ENCODE data around the gene GSTCD.
"Not testable (repeated sequence)": the region's sequence is repeated elsewhere in the genome, so short reads cannot be mapped to it uniquely, and the experiment has no call there.

The GSTCD gene

DNA sequence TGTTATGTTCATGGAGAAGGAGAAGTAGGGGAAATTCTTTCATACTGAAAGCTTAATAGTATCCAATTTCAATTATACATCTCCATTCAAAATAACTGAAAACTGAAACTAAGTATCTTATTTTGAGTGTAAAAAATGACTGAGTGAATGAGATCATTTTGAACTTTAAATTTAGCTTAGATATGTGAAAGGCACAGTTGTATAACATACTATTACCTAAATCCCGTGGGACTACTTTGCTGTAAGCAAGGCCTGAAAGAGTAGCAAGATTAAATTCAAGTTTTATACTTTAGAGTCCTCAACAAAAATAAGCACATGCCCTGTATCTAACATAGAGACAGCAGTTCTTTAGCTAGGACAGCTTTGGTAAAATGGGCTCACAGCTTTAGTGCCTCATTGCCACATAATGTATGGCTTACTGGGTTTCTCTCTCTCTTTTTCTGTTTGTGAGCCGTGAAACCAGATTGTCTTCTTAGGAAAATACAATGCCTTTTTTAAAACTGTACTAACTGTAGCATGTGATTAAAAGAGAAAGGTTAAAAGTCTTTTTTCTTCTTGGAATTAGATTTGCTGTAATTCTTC is 43.2 kb downstream of the GSTCD start:
- DNase-seq (ENCODE audit: low read depth) = no peak
- TF ChIP-seq, protein P1, sequence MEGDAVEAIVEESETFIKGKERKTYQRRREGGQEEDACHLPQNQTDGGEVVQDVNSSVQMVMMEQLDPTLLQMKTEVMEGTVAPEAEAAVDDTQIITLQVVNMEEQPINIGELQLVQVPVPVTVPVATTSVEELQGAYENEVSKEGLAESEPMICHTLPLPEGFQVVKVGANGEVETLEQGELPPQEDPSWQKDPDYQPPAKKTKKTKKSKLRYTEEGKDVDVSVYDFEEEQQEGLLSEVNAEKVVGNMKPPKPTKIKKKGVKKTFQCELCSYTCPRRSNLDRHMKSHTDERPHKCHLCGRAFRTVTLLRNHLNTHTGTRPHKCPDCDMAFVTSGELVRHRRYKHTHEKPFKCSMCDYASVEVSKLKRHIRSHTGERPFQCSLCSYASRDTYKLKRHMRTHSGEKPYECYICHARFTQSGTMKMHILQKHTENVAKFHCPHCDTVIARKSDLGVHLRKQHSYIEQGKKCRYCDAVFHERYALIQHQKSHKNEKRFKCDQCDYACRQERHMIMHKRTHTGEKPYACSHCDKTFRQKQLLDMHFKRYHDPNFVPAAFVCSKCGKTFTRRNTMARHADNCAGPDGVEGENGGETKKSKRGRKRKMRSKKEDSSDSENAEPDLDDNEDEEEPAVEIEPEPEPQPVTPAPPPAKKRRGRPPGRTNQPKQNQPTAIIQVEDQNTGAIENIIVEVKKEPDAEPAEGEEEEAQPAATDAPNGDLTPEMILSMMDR (conservative IDR thresholded peaks at IDR 0.05; ENCODE audit: low read depth, low read length) = no peak
- no peak overlapping the region for H3K4me3 ChIP-seq (ENCODE audit: low read length)

DNA sequence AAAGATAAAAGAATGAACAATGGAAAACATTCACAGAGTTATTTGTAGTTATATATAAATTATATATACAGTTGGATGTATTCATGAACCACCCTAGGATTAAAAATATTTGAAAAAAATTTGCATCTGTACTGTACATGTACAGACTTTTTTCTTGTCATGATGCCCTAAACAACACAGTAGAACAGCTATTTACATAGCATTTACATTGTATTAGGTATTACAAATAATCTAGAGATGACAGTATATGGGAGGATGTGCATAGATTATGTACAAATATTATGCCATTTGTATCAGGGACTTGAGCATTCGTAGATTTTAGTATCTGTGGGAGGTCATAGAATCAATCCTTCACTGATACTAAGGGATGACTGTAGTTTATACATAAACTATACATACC is 44.8 kb downstream of the GSTCD start:
- no peak for DNase-seq (ENCODE audit: low read depth)
- H3K4me3 ChIP-seq (ENCODE audit: low read length) = no peak overlapping the region
- TF ChIP-seq, protein P1 (conservative IDR thresholded peaks at IDR 0.05; ENCODE audit: low read depth, low read length) = no peak

DNA sequence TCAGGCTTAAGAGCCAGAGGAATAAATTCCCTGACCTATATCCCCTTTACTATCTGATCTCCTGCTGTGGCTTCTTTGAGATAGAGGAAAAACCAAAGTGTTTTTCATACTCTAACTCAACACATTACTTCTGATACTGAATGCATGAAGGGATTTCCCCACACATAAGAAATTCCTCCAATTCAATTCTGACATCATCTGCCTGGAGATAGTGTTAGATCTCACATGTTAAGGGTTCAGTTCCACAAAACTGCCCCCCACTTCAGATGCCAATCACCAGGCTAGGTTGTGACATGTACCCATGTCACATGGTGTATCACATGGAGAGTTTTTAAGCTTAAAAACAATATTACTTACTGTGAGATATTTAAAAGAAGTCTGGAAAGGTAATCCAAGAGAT is 46.8 kb downstream of the GSTCD start:
- no peak overlapping the region for H3K4me3 ChIP-seq (ENCODE audit: low read length)
- TF ChIP-seq, protein P1 (conservative IDR thresholded peaks at IDR 0.05; ENCODE audit: low read depth, low read length) = no peak
- no peak for DNase-seq (ENCODE audit: low read depth)

DNA sequence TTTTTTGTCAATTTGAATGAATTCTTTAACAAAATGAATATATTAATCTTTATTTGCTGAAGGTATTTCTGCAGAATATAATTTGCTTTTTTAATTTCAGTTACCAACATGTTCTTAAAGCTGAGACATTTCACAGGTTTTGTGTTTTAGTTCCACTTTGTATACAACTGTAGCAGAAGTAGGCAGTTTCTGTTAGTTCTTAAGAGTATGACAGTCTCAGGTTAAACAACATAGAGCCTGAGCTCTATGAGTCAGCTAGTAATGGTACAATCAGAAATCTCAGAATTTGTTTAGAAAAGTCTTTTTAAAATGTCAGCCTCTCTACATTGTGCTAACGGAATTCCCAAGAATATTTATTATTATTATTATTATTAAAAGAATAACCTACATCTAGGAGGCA is 50.4 kb downstream of the GSTCD start:
- DNase-seq (ENCODE audit: low read depth) = no peak
- TF ChIP-seq, protein P1 (conservative IDR thresholded peaks at IDR 0.05; ENCODE audit: low read depth, low read length) = no peak

DNA sequence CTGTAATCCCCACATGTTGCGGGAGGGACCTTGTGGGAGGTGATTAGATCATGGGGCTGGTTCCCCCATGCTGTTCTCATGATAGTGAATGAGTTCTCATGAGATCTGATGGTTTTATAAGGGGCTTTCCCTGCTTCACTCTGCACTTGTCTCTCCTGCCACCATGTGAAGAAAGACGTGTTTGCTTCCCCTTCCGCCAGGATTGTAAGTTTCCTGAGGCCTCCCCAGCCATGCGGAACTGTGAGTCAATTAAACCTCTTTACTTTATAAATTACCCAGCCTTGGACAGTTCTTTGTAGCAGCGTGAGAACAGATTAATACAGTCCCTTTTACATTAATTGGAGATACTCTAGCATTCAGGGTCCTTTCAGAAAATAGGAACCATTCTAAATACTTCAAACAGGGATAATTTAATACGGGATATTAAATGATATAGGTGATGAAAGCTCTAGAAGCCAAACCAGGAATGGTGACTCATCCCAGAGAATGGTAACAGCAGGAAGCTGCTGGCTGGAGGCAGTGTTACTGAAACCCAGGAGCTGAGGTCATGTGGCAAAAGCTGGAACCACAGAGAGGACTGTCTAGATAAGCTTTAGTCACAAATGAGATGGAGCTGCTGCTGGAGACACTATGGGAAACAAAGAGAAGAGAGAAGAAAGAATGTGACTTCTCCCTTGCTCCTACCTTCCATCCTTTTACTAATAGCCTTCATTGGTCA is 57.3 kb downstream of the GSTCD start:
- TF ChIP-seq, protein P1 (conservative IDR thresholded peaks at IDR 0.05; ENCODE audit: low read depth, low read length) = no peak
- H3K4me3 ChIP-seq (ENCODE audit: low read length) = no peak overlapping the region
- peak; percentile 45 for DNase-seq (ENCODE audit: low read depth)

More for the DNA sequence above, 50.4 kb downstream of the GSTCD start:
- no peak overlapping the region for H3K4me3 ChIP-seq (ENCODE audit: low read length)

DNA sequence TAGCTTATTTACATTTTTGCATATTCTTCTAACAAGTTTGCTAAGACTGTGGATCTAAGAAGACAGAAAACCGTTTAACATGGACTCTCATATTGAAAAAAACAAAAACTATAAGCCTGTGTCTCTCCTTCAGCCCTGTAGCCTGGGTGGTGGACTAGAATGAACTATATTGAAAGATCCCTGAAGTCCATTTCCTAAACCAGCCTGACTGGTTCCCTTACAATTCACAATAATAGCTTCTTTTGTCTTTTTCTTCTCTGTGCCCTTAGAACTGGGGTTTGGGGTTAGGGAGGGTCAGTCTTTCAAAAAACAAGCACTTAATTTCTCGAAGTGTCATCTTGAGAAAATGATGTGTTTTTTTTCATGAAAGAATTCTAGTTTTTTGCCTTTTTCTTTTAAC is 59.0 kb downstream of the GSTCD start:
- H3K4me3 ChIP-seq (ENCODE audit: low read length) = no peak overlapping the region
- DNase-seq (ENCODE audit: low read depth) = no peak
- TF ChIP-seq, protein P1 (conservative IDR thresholded peaks at IDR 0.05; ENCODE audit: low read depth, low read length) = no peak

DNA sequence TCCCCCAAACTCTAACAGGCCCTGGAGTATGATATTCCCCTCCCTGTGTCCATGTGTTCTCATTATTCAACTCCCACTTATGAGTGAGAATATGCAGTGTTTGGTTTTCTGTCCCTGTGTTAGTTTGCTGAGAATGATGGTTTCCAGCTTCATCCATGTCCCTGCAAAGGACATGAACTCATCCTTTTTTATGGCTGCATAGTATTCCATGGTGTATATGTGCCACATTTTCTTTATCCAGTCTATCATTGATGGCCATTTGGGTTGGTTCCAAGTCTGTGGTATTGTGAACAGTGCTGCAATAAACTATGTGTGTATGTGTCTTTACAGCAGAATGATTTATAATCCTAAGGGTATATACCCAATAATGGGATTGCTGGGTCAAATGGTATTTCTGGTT is 61.9 kb downstream of the GSTCD start:
- DNase-seq (ENCODE audit: low read depth); H3K4me3 ChIP-seq (ENCODE audit: low read length): not testable (repeated sequence)

DNA sequence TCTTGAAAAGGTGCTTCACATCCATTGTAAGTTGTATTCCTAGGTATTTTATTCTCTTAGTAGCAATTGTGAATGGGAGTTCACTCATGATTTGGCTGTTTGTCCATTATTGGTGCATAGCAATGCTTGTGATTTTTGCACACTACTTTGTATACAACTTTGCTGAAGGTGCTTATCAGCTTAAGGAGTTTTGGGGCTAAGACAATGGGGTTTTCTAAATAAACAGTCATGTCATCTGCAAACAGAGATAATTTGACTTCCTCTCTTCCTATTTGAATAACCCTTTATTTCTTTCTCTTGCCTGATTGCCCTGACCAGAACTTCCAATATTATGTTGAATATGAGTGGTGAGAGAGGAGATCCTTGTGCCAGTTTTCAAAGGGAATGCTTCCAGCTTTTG is 63.5 kb downstream of the GSTCD start:
- not testable (repeated sequence) for H3K4me3 ChIP-seq (ENCODE audit: low read length); DNase-seq (ENCODE audit: low read depth)

DNA sequence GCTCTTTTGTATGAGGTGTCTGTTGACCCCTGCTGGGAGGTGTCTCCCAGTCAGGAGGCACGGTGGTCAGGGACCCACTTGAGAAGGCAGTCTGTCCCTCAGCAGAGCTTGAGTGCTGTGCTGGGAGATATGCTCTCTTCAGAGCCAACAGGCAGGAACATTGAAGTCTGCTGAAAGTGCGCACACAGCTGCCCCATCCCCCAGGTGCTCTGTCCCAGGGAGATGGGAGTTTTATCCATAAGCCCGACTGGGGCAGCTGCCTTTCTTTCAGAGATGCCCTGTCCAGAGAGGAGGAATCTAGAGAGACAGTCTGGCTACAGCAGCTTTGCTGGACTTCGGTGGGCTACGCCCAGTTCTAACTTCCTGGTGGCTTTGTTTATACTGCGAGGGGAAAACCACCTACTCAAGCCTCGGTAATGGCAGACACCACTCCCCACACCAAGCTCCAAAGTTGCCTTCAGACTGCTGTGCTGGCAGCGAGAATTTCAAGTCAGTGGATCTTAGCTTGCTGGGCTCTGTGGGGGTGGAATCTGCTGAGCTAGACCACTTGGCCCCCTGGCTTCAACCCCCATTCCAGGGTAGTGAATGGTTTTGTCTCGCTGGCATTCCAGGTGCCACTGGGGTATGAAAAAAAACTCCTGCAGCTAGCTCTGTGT is 67.3 kb downstream of the GSTCD start:
- not testable (repeated sequence) for DNase-seq (ENCODE audit: low read depth)

More for the DNA sequence above, 67.3 kb downstream of the GSTCD start:
- not testable (repeated sequence) for H3K4me3 ChIP-seq (ENCODE audit: low read length)
